22Rv1 (cell line): Measurements from ENCODE around the gene PDILT.

Source experiments
- CTCF ChIP-seq: fragments of 450-650 bp; IDR thresholded peaks from 2 replicates; pipeline ENCODE4 v1.5.1; 2017; ENCODE audit warnings: mild to moderate bottlenecking
- ZFX ChIP-seq: fragments of 450-650 bp; IDR thresholded peaks from 2 replicates; pipeline ENCODE4 v1.6.1; 2017; ENCODE audit warnings: antibody characterized with exemption, borderline replicate concordance

- TF ChIP-seq CTCF (no peak), ZFX (no peak)
Observed at GRCh38 chr16:20364051-20364450, 40.5 kb downstream of the PDILT start.
